ENCODE data around the gene SMAP1. TPM values are rescaled to one million over a fixed set of nuclear protein-coding genes. Genes with fewer than 3 reads are reported as not detected.

SMAP1 gene
- polyA plus RNA-seq, 3 donors, result 12.6 to 22.1 (median 20.3) TPM

DNA sequence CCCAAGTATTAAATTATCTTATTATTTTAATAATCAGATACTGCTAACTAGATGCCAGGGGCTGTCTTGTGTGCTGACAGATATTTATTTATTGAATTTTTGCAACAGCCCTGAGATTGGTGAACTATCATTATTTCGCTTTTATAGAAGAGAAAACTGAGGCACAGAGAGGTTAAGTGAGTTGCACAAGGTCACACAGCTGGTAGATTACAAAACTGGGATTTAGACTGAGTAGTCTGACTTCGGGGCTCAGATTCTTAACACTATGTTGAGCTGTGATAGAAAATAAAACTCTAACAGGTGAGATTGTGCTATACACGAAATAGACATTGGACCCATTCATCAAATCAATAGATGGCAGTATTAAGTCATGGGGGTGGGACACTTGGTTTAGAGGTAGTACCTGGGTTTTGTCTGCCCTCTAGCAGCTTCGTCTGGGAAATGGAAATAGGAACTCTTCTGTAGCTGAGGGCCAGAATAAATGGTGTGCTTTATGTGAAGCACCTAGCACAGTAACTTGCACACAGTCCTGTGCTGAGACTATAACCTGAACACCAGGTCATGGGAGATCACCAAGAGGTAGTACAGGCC is 175.7 kb downstream of the SMAP1 start:
- peaks cover 0 to 2% (median 2%) of the 10 kb centered on the region in 3 donors for H3K27me3 Mint-ChIP-seq (ENCODE audit: low read depth in 3 of 3)
- H3K79me2 ChIP-seq (ENCODE audit: insufficient read depth, low read length), result no peaks in the 10 kb centered on the region
- 89% methylated on average over 1 of the region's 4 CpGs for WGBS (ENCODE audit: insufficient coverage)
- H3K9ac ChIP-seq (ENCODE audit: insufficient read depth, low read length, poor library complexity, severe bottlenecking), result no peak overlapping the region
- TF ChIP-seq, protein P1, sequence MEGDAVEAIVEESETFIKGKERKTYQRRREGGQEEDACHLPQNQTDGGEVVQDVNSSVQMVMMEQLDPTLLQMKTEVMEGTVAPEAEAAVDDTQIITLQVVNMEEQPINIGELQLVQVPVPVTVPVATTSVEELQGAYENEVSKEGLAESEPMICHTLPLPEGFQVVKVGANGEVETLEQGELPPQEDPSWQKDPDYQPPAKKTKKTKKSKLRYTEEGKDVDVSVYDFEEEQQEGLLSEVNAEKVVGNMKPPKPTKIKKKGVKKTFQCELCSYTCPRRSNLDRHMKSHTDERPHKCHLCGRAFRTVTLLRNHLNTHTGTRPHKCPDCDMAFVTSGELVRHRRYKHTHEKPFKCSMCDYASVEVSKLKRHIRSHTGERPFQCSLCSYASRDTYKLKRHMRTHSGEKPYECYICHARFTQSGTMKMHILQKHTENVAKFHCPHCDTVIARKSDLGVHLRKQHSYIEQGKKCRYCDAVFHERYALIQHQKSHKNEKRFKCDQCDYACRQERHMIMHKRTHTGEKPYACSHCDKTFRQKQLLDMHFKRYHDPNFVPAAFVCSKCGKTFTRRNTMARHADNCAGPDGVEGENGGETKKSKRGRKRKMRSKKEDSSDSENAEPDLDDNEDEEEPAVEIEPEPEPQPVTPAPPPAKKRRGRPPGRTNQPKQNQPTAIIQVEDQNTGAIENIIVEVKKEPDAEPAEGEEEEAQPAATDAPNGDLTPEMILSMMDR (IDR thresholded peaks at IDR 0.05), result no peak
- no peaks in the 10 kb centered on the region for H4K20me1 ChIP-seq (ENCODE audit: insufficient read depth, low read length)
- H3K4me1 ChIP-seq (ENCODE audit: control insufficient read depth in 1 of 2, insufficient read depth in 2 of 2, low read length in 2 of 2), result no peaks in the 10 kb centered on the region
- no peak overlapping the region for H3K27ac Mint-ChIP-seq
- no peak for DNase-seq
- H3K4me1 Mint-ChIP-seq, result no peaks in the 10 kb centered on the region
- H3K36me3 ChIP-seq (replicated peaks in 1 of 2; ENCODE audit: control insufficient read depth in 1 of 2, insufficient read depth in 2 of 2, low read length in 2 of 2), result peaks cover 0 to 30% of the 10 kb centered on the region in 2 donors
- no peaks in the 10 kb centered on the region for H3K27me3 ChIP-seq (ENCODE audit: control insufficient read depth in 2 of 2, insufficient read depth in 2 of 2, low read length in 2 of 2)
- intact Hi-C loops (cut with micrococcal nuclease), result no loop called here
- no peak overlapping the region for H3K27ac ChIP-seq (ENCODE audit: low read depth in 1 of 2, low read length in 2 of 2)
- no peak overlapping the region for H2AFZ ChIP-seq (ENCODE audit: insufficient read depth, low read depth, low read length, poor library complexity, severe bottlenecking)
- H3K9me3 ChIP-seq (replicated peaks in 1 of 2; ENCODE audit: control insufficient read depth in 1 of 2, insufficient read depth in 1 of 2, low read length in 2 of 2), result no peaks in the 10 kb centered on the region
- H3K9me3 Mint-ChIP-seq, result peaks cover 0 to 3% (median 0%) of the 10 kb centered on the region in 7 donors
- H3K4me2 ChIP-seq (replicated peaks; ENCODE audit: extremely low read depth, low read length, poor library complexity, severe bottlenecking), result no peak overlapping the region
- peaks cover 16 to 24% of the 10 kb centered on the region in 2 donors for H3K36me3 Mint-ChIP-seq
- H3K4me3 Mint-ChIP-seq, result no peak overlapping the region
- H3K4me3 ChIP-seq (replicated peaks in 1 of 3; ENCODE audit: low read depth in 2 of 3, low read length in 3 of 3), result no peak overlapping the region

DNA sequence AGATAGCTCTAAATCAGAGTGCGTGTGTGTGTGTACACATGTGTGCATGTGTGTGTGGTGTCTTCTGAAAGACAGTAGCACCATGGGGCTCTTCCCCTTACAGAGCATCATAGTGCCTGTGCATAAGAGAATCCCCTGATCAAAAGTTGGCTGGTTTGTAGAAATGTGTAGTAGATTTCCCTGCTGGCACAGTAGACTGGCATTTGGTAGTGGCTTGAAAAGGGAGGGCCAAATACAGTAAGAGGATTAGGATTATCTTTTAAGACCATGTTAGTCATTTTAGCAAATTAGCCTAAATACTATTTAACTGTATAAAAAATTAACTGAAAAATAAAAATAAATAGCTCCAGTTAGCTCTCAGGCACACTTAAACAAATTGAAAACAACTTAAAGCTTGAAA is 176.6 kb downstream of the SMAP1 start:
- H3K4me2 ChIP-seq (replicated peaks; ENCODE audit: extremely low read depth, low read length, poor library complexity, severe bottlenecking), result no peak overlapping the region
- TF ChIP-seq, protein P1 (IDR thresholded peaks at IDR 0.05), result no peak
- peaks cover 0 to 3% (median 0%) of the 10 kb centered on the region in 7 donors for H3K9me3 Mint-ChIP-seq
- no peak overlapping the region for H3K4me3 ChIP-seq (replicated peaks in 1 of 3; ENCODE audit: low read depth in 2 of 3, low read length in 3 of 3)
- DNase-seq, result no peak
- no CpG with 5 or more reads among the region's 1 CpG for WGBS (ENCODE audit: insufficient coverage)
- H4K20me1 ChIP-seq (ENCODE audit: insufficient read depth, low read length), result no peaks in the 10 kb centered on the region
- peaks cover 0 to 21% of the 10 kb centered on the region in 2 donors for H3K36me3 ChIP-seq (replicated peaks in 1 of 2; ENCODE audit: control insufficient read depth in 1 of 2, insufficient read depth in 2 of 2, low read length in 2 of 2)
- H3K79me2 ChIP-seq (ENCODE audit: insufficient read depth, low read length), result no peaks in the 10 kb centered on the region
- no peaks in the 10 kb centered on the region for H3K4me1 Mint-ChIP-seq
- no peak overlapping the region for H2AFZ ChIP-seq (ENCODE audit: insufficient read depth, low read depth, low read length, poor library complexity, severe bottlenecking)
- H3K36me3 Mint-ChIP-seq, result peaks cover 18 to 23% of the 10 kb centered on the region in 2 donors
- peaks cover 0 to 2% (median 0%) of the 10 kb centered on the region in 3 donors for H3K27me3 Mint-ChIP-seq (ENCODE audit: low read depth in 3 of 3)
- no peaks in the 10 kb centered on the region for H3K27me3 ChIP-seq (ENCODE audit: control insufficient read depth in 2 of 2, insufficient read depth in 2 of 2, low read length in 2 of 2)
- no peak overlapping the region for H3K4me3 Mint-ChIP-seq
- H3K9me3 ChIP-seq (replicated peaks in 1 of 2; ENCODE audit: control insufficient read depth in 1 of 2, insufficient read depth in 1 of 2, low read length in 2 of 2), result no peaks in the 10 kb centered on the region
- H3K27ac Mint-ChIP-seq, result no peak overlapping the region
- H3K4me1 ChIP-seq (ENCODE audit: control insufficient read depth in 1 of 2, insufficient read depth in 2 of 2, low read length in 2 of 2), result no peaks in the 10 kb centered on the region
- intact Hi-C loops (cut with micrococcal nuclease), result no loop called here
- H3K9ac ChIP-seq (ENCODE audit: insufficient read depth, low read length, poor library complexity, severe bottlenecking), result no peak overlapping the region
- no peak overlapping the region for H3K27ac ChIP-seq (ENCODE audit: low read depth in 1 of 2, low read length in 2 of 2)
